ENCODE measurements around the gene PTGIS. TPM values are rescaled to one million over a fixed set of nuclear protein-coding genes. Genes with fewer than 3 reads are reported as not detected.

The PTGIS gene
- 56.0 and 255 TPM in 2 replicates for total RNA-seq

GRCh38 chr20:49567421-49568277 is at the start of gene PTGIS:
Gene PTGIS, minus strand, starts transcription at chr20:49568137. Its CDS starts 21 bp downstream, at chr20:49568116.

DNA sequence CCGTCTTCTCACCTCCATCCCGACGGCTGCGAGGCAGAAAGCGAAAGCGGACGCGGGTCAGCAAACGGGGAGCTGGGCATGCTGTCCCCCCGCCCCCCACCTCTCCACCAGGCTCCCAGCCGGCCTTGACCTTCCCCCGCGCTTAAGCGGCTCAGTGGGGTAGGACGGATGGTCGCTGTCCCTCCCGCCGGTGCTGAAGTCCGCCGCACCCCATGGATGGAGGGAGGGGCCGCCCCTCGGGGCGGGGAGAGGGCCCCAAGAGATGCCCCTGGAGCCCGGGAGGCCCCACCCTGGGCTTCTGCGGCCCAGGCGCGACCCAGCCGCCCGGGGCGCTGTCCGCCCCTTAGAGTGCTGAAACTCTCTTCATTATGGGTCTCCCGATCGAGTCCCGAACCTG is 85.3 kb downstream of the PTGIS start, which contains the start of gene KCNB1:
KCNB1 (minus strand) TSS at position 48 of the 397 bp plus-strand sequence. CDS start 188 bp downstream, outside the sequence.

Other genes with a start within 250 kb of the PTGIS start
- gene KCNB1, start 85.5 kb downstream of the PTGIS start, total RNA-seq, result 0.33 TPM in 1 of 2 replicates, not detected in the other
- gene B4GALT5, start 145.7 kb upstream of the PTGIS start, total RNA-seq, result 17.3 and 21.8 TPM in 2 replicates
- gene SLC9A8, start 244.7 kb upstream of the PTGIS start, total RNA-seq, result 7.3 and 10.8 TPM in 2 replicates

Data from smooth muscle cell of trachea (primary cell).